Measurements from ENCODE around the gene TCTN1. TPM values are rescaled to one million over a fixed set of nuclear protein-coding genes. Genes with fewer than 3 reads are reported as not detected.

The TCTN1 gene
- total and polyA plus RNA-seq, 2 of the 8 experiments (the other 6 are each of a cell fraction or from before 2014, with no cell fraction given), result 14.7 to 16.4 TPM

GRCh38 chr12:110592078-110592477, 21.9 kb upstream of the TCTN1 start:
- H3K4me2 ChIP-seq (ENCODE audit: insufficient read depth in 1 of 2, low read depth in 2 of 2, low read length in 2 of 2), result no peak overlapping the region
- H3K4ac ChIP-seq (replicated peaks; ENCODE audit: insufficient read length, low read depth, low read length), result no peak overlapping the region
- H4K8ac ChIP-seq (ENCODE audit: extremely low read depth, insufficient read depth, low read length), result no peak overlapping the region
- POLR2A ChIA-PET (ENCODE audit: partially characterized antibody), result interaction anchor here (0.6 kb wide), 1 partner anchor 91 kb away, joined by 4 read pairs; no protein-coding TSS in a partner anchor
- H4K20me1 ChIP-seq (replicated peaks in 1 of 2; ENCODE audit: control insufficient read depth in 1 of 2, insufficient read depth in 2 of 2, low read length in 2 of 2), result no peaks in the 10 kb centered on the region
- H2BK5ac ChIP-seq (ENCODE audit: low read depth, low read length), result no peak overlapping the region
- FAIRE-seq (no peak), DNase-seq (ENCODE audit: low read depth in 1 of 2, low spot score in 2 of 2) (no peak)
- H3K4me3 ChIP-seq (ENCODE audit: extremely low read depth in 1 of 4, insufficient read depth in 2 of 4, low read depth in 3 of 4, low read length in 4 of 4), result no peak overlapping the region
- no peak overlapping the region for H2BK15ac ChIP-seq (ENCODE audit: low read length)
- H3K27me3 ChIP-seq (replicated peaks in 1 of 4; ENCODE audit: control insufficient read depth in 3 of 4, extremely low read depth in 1 of 4, insufficient read depth in 3 of 4, low read length in 3 of 4), result no peaks in the 10 kb centered on the region
- H3K9me3 ChIP-seq (ENCODE audit: insufficient read depth in 2 of 2, low read depth in 1 of 2, low read length in 1 of 2), result no peaks in the 10 kb centered on the region
- no peak overlapping the region for H3K9ac ChIP-seq (replicated peaks in 1 of 4; ENCODE audit: extremely low read depth in 1 of 4, low read depth in 3 of 4, low read length in 3 of 4)
- H3K36me3 ChIP-seq (ENCODE audit: control insufficient read depth in 2 of 4, insufficient read depth in 4 of 4, low read length in 3 of 4), result no peaks in the 10 kb centered on the region
- H2BK20ac ChIP-seq (ENCODE audit: low read length), result no peak overlapping the region
- H4K91ac ChIP-seq (replicated peaks; ENCODE audit: insufficient read length, low read length), result no peak overlapping the region
- H3K23me2 ChIP-seq (ENCODE audit: low read depth, low read length), result no peaks in the 10 kb centered on the region
- no peak overlapping the region for H3K23ac ChIP-seq (ENCODE audit: insufficient read length)
- H3K27ac ChIP-seq (ENCODE audit: low read depth, low read length), result no peak overlapping the region
- H3K18ac ChIP-seq (ENCODE audit: extremely low read depth, low read length), result no peak overlapping the region
- peaks cover 0 to 7% (median 2%) of the 10 kb centered on the region in 4 experiments; a peak in 2 of 7 replicates for H3K4me1 ChIP-seq (replicated peaks in 1 of 4; ENCODE audit: control insufficient read depth in 3 of 4, insufficient read depth in 4 of 4, low read length in 3 of 4)
- H2BK120ac ChIP-seq (replicated peaks; ENCODE audit: low read depth, low read length), result no peak overlapping the region
- no peaks in the 10 kb centered on the region for H3K79me1 ChIP-seq (ENCODE audit: low read depth, low read length)
- H2AFZ ChIP-seq (ENCODE audit: low read length), result peak overlapping the region; percentile 1; the same call in 1 of the 2 replicates
- CTCF ChIA-PET (ENCODE audit: partially characterized antibody), result interaction anchor here (0.6 to 14.6 kb wide), 4 partner anchors 10 to 441 kb away, joined by 3 to 190 read pairs (median 30); no protein-coding TSS in a partner anchor
- no peak overlapping the region for H3K14ac ChIP-seq (ENCODE audit: insufficient read length)
- H2BK12ac ChIP-seq (ENCODE audit: low read depth, low read length), result no peak overlapping the region
- no peak overlapping the region for H4K5ac ChIP-seq (ENCODE audit: insufficient read length, low read depth, low read length)
- H3K79me2 ChIP-seq (ENCODE audit: control insufficient read depth in 1 of 2, insufficient read depth in 2 of 2, low read length in 2 of 2), result no peaks in the 10 kb centered on the region
- H3K56ac ChIP-seq (replicated peaks; ENCODE audit: insufficient read length, low read depth, low read length), result no peak overlapping the region
- no peak overlapping the region for H2AK5ac ChIP-seq (ENCODE audit: low read depth, low read length)
- 89% methylated on average over 5 of the region's 5 CpGs; no CpG with 5 or more reads in 1 of the 2 experiments for WGBS, 2 experiments (ENCODE audit: extremely low coverage in 1 of 2, insufficient coverage in 1 of 2, insufficient read length in 1 of 2, insufficient replicate concordance in 2 of 2, low coverage in 1 of 2, low lambda C conversion rate in 2 of 2, missing lambda C conversion rate in 1 of 2)
- TF ChIP-seq RNF2 (IDR thresholded peaks at IDR 0.05; ENCODE audit: borderline replicate concordance, low read depth, low read length, missing control alignments, poor library complexity, severe bottlenecking), result no peak
- TF ChIP-seq BACH1 (IDR thresholded peaks at IDR 0.05; ENCODE audit: low read length), result no peak

Measured in H1 (cell line).